HG02759 (cell line): ENCODE data around the gene PCK1.

Experiments used
- ATAC-seq: cut with Tn5 transposase; IDR thresholded peaks from one replicate; pipeline ENCODE4 v1.9.1; 2021; ENCODE audit warnings: mild to moderate bottlenecking, moderate library complexity; ENCODE audit not compliant: unreplicated experiment

The PCK1 gene

GRCh38 chr20:57536120-57536708 lies 24.7 kb upstream of the PCK1 start:
- ATAC-seq: no peak

DNA sequence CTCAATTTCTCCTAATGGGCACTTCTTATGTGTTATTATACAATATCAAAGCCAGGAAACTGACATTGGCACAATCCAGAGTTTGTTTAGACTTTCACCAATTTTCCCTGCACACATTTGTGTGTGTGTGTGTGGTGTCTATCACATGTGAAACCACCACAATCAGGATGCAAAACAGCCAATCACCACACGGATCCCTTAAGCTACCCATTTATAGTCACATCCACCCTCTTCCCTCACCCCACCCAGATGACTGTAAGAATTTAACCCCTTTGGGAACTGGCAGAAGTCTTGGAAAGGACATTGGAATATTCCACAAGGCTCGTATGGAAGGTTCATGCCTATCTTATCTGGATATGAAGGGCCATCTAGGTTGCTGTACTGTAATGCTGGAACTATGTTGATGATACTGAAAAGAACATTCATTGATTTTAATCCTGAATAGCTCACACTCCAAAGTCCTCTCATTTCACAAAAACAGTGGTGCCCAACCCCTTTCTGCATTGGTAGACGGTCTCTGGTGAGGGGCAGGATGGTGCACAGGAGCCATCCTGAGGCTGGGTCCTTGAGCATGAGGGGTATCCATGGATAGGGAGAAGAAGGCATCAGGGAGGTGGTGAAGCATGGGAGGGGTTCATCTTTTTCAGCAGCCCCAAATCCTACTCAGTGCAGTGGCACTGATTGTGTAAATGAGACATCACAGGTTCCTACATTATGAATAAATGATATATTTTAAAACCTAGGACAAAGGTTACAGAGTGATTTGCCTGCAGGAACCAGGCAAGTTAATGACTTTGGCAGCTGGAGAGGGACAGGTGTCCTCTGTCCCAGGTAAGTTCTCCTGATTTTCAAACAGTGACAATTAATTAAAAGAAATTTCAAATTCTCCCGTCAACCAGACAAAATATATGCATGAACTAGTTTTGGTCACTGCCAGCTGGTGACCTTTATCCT lies 23.9 kb upstream of the PCK1 start:
- ATAC-seq: no peak

GRCh38 chr20:57537822-57538221 lies 23.1 kb upstream of the PCK1 start:
- no peak for ATAC-seq

DNA sequence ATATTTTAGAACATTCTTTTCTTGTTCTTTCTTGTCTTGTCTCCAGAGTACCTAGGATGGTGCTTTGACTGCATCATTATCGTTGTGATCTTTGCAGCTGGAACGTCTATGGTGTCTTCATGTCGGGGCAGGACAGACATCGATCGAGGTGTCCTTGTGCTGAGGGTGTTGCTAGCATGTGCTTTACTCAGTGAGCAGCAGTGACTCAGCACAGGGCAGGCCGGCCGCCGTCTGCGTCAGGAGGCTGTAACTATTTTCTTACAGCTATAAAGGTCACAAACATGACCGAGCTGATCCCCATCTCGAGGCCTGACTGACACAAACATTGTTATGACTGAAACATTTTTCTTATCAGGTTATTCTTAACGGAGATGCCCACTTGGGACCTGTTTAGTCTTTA lies 21.0 kb upstream of the PCK1 start:
- ATAC-seq: no peak

DNA sequence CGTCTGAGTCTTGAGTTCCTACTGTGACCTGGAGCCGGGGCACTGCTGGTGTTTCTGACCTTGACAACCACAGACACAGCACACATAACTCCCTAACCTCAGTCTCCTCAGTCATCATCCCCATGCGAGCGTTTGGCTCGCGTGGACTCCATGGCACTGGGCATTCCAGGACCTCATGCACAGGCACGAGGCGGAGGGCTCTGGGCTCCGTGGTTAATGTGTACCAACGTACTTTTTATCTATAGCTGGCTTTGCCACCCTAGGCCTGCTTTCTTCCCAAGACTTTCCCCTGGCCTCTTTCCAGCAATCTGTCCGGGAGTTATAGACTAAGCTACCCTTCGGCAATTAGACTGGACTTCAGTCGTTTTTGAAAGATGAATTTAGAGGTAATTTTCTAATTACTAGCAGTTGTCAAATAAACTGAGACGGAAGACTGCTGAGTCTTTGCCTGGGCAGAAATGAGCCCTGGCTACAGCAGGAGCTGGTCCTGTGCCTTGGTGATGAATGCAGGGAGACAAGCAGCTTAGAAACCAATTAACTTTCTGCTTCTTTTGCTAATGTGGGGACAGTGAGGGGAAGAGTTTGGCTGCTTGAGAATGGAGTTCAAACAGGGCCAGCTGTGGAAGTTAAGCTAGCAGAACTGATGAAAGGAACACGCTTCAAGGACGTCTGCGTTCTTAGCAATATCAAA lies 19.9 kb upstream of the PCK1 start:
- ATAC-seq: no peak

GRCh38 chr20:57543754-57544153 lies 17.2 kb upstream of the PCK1 start:
- ATAC-seq: no peak

- no peak for ATAC-seq
Observed at GRCh38 chr20:57544838-57545564, 15.9 kb upstream of the PCK1 start.

- no peak for ATAC-seq
Observed at GRCh38 chr20:57545927-57546662, 14.8 kb upstream of the PCK1 start.

DNA sequence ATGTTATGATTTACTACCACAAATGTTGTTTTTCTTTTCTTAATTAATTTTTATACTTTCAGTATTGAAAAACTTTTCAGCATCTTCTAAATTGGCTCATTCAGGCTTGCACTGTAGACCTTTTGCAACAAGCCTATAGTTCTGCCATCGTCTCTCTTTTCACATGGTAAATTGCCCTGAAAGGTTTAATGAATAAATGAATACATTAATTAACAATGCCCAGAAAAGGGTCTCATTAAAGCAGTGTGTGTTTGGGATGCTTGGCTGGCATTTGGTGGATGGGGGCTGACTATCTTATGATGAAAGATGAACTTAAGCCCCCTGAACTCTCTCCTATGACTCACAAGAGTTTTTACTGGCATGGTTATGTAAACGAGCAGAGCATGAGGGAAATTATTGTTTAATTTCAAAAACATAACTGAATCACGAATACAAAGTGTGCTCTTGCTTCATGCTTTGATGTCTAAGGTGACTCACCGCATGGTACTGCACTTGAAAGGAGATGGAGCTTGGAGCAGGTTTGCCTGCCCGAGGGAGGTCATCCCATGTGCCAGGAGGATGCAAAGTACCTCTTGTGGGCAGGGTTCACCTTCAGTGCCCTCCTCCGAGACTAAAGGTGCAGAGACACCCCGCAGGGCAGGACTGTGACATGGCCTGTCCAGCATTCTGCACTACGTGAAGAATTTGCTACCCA lies 13.8 kb upstream of the PCK1 start:
- no peak for ATAC-seq

- no peak for ATAC-seq
Observed at GRCh38 chr20:57548177-57549058, 12.5 kb upstream of the PCK1 start.

GRCh38 chr20:57552471-57552870 lies 8.4 kb upstream of the PCK1 start:
- ATAC-seq: no peak

DNA sequence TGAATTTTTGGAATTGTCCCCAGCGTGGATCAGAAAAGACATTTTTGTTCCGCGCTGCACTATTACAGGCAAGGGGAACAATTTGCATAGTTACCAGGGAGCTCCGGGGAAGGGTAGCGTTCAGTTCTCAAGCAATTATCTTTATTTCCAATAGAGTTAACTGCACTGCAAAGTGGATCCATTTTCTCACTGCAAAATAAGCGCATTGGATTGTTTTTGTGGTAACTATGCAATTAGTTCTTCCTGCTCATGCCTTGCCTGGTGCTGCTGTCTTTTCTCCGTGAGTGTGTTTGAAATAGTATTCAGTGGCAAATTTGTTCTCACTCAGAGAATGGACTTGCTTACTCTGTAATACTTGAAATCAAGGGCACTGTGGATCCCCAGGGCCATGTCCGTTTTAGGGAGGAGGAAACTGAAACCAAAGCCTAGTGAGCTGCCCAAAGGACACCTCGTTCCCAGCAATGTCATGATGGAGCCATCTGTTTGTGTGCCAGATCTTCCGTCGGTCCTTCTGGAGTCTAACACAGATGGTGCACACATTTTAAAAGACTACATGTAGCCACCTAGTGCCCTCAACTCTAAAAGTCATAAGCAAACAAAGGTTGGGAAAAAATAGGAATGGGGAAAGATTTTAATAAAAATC lies 7.4 kb upstream of the PCK1 start:
- no peak for ATAC-seq

GRCh38 chr20:57555457-57556184 lies 5.3 kb upstream of the PCK1 start:
- ATAC-seq: no peak

- no peak for ATAC-seq
Observed at GRCh38 chr20:57556980-57557274, 4.0 kb upstream of the PCK1 start.

DNA sequence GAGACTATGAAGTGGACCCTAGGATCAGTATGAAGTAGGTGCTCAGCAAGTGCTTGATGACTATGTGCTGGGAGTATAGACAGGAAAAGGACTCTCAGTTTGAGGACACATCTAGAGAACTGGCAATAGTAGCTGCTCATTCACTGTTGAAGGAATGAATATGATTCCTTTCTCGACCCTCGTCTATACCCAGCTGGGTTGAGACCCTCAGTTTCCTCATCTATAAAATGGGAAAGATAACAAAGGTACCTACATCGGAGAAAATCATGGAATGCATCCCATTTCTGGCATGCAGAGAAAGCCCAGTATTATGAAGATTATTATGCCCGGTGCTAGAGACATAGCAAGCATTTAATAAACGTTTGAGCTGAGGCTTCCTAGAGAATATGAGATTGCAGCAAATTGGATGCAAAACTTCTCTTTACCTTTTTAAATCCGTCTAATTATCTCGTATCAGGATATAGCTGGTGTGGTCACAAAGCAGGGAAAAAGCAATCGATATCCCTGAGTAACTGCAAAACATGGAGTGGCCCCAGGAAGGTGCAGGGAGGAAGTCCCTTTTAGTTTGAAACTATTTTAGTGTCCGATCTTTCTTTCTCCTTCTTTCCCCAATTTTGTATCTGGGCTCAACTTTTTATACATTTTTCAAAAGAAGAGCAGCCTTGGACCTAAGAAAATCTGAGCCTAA lies 2.8 kb upstream of the PCK1 start:
- ATAC-seq: no peak

DNA sequence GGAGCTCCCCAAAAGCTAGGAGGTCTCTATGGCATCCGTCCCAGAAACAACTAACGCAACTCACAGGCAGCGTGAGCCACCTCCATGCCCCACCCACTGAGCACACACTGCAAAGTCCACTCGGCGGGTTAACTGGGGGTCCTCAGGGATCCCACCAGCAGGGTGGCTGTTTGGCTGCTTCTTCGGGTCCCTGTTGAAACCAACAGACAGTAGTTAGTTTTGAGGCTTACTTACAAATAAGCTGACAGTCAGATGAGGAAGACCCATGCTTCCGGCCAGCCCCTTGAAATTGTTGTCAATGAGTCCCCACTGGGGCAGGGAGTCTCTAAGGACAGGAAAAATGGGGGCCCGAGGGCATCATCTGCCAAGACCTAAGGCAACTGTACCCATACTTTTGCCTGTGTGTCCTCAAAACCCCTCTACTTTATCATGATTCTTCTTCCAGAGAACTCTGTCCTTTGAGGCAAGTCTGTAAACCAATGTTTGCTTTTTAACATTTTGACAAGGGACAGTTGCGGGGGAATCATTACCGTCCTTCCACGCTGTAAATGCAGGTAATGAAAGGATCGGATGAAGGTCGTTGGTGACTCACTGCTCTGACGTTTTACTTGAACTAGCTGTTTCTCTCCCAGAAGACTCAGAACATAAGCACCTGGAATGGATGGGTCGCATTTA lies 2.2 kb upstream of the PCK1 start:
- ATAC-seq: no peak

DNA sequence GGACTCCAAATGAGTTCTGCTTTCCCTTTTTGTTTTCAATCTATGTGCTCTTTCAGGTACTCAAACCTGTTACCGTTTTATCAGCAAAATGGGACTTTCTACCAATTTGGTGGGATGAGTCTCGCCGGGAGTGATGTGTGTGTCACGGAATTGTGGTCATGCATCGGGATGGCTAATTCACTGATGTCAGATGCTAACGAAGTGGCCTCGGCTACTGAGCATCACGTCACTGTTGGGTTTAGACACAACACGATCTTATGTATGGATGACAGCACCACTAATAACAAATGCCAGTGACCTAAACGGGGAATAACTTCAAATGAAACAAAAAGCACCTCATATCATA lies 1.6 kb upstream of the PCK1 start:
- no peak for ATAC-seq
